HG03196 (cell line): ENCODE results near the gene ECI1.

ENCODE experiments used
- ATAC-seq: cut with Tn5 transposase; IDR thresholded peaks from one replicate; pipeline ENCODE4 v1.9.1; 2021; ENCODE audit not compliant: unreplicated experiment

ECI1 gene

GRCh38 chr16:2196162-2196980, 55.0 kb downstream of the ECI1 start, which contains the start of gene CASKIN1:
Gene CASKIN1 (minus strand): TSS chr16:2196605. CDS start chr16:2196432, 173 bp downstream.
- ATAC-seq, result no peak

GRCh38 chr16:2195322-2196161, 55.8 kb downstream of the ECI1 start:
- no peak for ATAC-seq

GRCh38 chr16:2194852-2195321, 56.5 kb downstream of the ECI1 start:
- no peak for ATAC-seq

GRCh38 chr16:2194166-2194834, 57.1 kb downstream of the ECI1 start:
- ATAC-seq, result no peak

GRCh38 chr16:2191446-2191706, 60.0 kb downstream of the ECI1 start:
- no peak for ATAC-seq

GRCh38 chr16:2190659-2191445, 60.5 kb downstream of the ECI1 start:
- ATAC-seq, result no peak

- no peak for ATAC-seq
These were observed 61.3 kb downstream of the ECI1 start for GRCh38 chr16:2190002-2190658.
